K562 (cell line): Measurements from ENCODE around the gene TLE6. TPM values are rescaled to one million over a fixed set of nuclear protein-coding genes. Genes with fewer than 3 reads are reported as not detected.

Experiments
- CBFB ChIP-seq: sonication (generic); formaldehyde crosslinking; IDR thresholded peaks from 2 replicates; pipeline ENCODE4 v1.4.0; 2020; ENCODE audit warnings: mild to moderate bottlenecking, missing genetic modification reagents
- CCNT2 ChIP-seq: IDR thresholded peaks from 2 replicates; pipeline ENCODE4 v1.6.1; 2011; ENCODE audit warnings: borderline replicate concordance, low read depth, mild to moderate bottlenecking, moderate library complexity, mixed read lengths, low read length; ENCODE audit not compliant: insufficient read length; ENCODE audit errors: extremely low read depth
- GATAD2B ChIP-seq: fragments of 450-650 bp; IDR thresholded peaks from 2 replicates; pipeline ENCODE4 v1.6.1; 2017; ENCODE audit warnings: mild to moderate bottlenecking, borderline replicate concordance
- JUN ChIP-seq, 2 experiments: sonication (generic) in 1 of 2; formaldehyde crosslinking in 1 of 2; IDR thresholded peaks; 2 replicates each; pipeline versions ENCODE4 v1.6.1 to v1.8.0; 2012 to 2022; ENCODE audit warnings: borderline replicate concordance in 2 of 2, mild to moderate bottlenecking in 2 of 2, improper control_type of control experiment in 1 of 2, low read depth in 1 of 2, low read length in 1 of 2, missing genetic modification reagents in 1 of 2
- JUND ChIP-seq, 2 experiments: IDR thresholded peaks; 2 replicates in 1 of 2; 3 replicates in 1 of 2; pipeline ENCODE4 v1.6.1; 2011; ENCODE audit warnings: borderline replicate concordance in 2 of 2, low read depth in 2 of 2, low read length in 2 of 2, improper control_type of control experiment in 1 of 2, missing biosample characterization in 1 of 2, missing genetic modification characterization in 1 of 2, missing genetic modification reagents in 1 of 2
- MTA1 ChIP-seq: fragments of 450-650 bp; IDR thresholded peaks from 2 replicates; pipeline ENCODE4 v1.6.1; 2017; ENCODE audit warnings: borderline replicate concordance
- NFXL1 ChIP-seq: fragments of 450-650 bp; formaldehyde crosslinking; IDR thresholded peaks from 2 replicates; pipeline ENCODE4 v1.4.0; 2021; ENCODE audit warnings: mild to moderate bottlenecking
- OTX1 ChIP-seq: fragments of 450-650 bp; formaldehyde crosslinking; IDR thresholded peaks from 2 replicates; pipeline ENCODE4 v1.4.0; 2022; ENCODE audit warnings: mild to moderate bottlenecking
- PTRF ChIP-seq: fragments of 450-650 bp; IDR thresholded peaks from 2 replicates; pipeline ENCODE4 v1.6.1; 2016; ENCODE audit warnings: mild to moderate bottlenecking, missing genetic modification characterization, missing compliant biosample characterization
- RFX5 ChIP-seq: IDR thresholded peaks from 2 replicates; pipeline ENCODE4 v1.6.1; 2011; ENCODE audit warnings: low read depth, mild to moderate bottlenecking, improper control_type of control experiment, low read length
- RFX7 ChIP-seq: fragments of 250-450 bp; sonication (Bioruptor Pico); IDR thresholded peaks from 2 replicates; pipeline ENCODE4 v1.5.1; 2021; ENCODE audit warnings: mild to moderate bottlenecking
- SMAD3 ChIP-seq: fragments of 450-650 bp; formaldehyde crosslinking; conservative IDR thresholded peaks from 2 replicates; pipeline ENCODE4 v1.4.0; 2020; ENCODE audit warnings: mild to moderate bottlenecking
- SMAD4 ChIP-seq: fragments of 250-450 bp; sonication (Bioruptor Pico); conservative IDR thresholded peaks from 2 replicates; pipeline ENCODE4 v1.8.0; 2021; ENCODE audit warnings: inconsistent platforms, mild to moderate bottlenecking, moderate library complexity
- TARDBP ChIP-seq: fragments of 450-650 bp; IDR thresholded peaks from 2 replicates; pipeline ENCODE4 v1.6.1; 2016
- TRIM24 ChIP-seq, 2 experiments: fragments of 450-650 bp; IDR thresholded peaks; 2 replicates each; pipeline ENCODE4 v1.6.1; 2016
- ZBED1 ChIP-seq: IDR thresholded peaks from 2 replicates; pipeline ENCODE4 v1.6.1; 2014
- ZBTB26 ChIP-seq: fragments of 450-650 bp; formaldehyde crosslinking; IDR thresholded peaks from 2 replicates; pipeline ENCODE4 v1.4.0; 2022; ENCODE audit warnings: missing genetic modification characterization
- ZNF217 ChIP-seq: sonication (generic); formaldehyde crosslinking; IDR thresholded peaks from 2 replicates; pipeline ENCODE4 v1.8.0; 2022; ENCODE audit warnings: mild to moderate bottlenecking, missing genetic modification reagents
- ZNF23 ChIP-seq: fragments of 250-450 bp; sonication (Bioruptor Pico); IDR thresholded peaks from 2 replicates; pipeline ENCODE4 v1.4.0; 2020; ENCODE audit warnings: mild to moderate bottlenecking
- ZNF41 ChIP-seq: fragments of 250-450 bp; sonication (Bioruptor Pico); conservative IDR thresholded peaks from 2 replicates; pipeline ENCODE4 v1.4.0; 2020; ENCODE audit warnings: mild to moderate bottlenecking
- ZNF644 ChIP-seq: fragments of 200-800 bp; sonication (Bioruptor generic); IDR thresholded peaks from 2 replicates; pipeline ENCODE4 v1.6.1; 2016; ENCODE audit warnings: low read depth, missing genetic modification characterization, missing compliant biosample characterization
- ZNF785 ChIP-seq: fragments of 250-450 bp; sonication (Bioruptor Pico); IDR thresholded peaks from 2 replicates; pipeline ENCODE4 v1.4.0; 2020; ENCODE audit warnings: mild to moderate bottlenecking
- polyA plus RNA-seq, 8 experiments: library from polyadenylated mRNA; depleted of rRNA in 4 of 8; stranded (reverse) in 5 of 8; unstranded in 3 of 8; fragments of >200 nt; fragmentation: Nextera tagmentation in 2 of 8; fragmentation: Illumina TruSeq in 1 of 8; extraction: Ambion mirVana in 2 of 8; extraction: Trizol in 1 of 8; gene quantifications; 2 replicates each; pipeline versions ENCODE4 v1.2.1 to v1.2.3, GENCODE V29; 2011 to 2014; ENCODE audit warnings: inconsistent platforms in 1 of 8, missing spikeins in 1 of 8
- total RNA-seq, 7 experiments: library from RNA; depleted of rRNA in 6 of 7; stranded (reverse); fragments of >200 nt in 6 of 7; fragmentation: Illumina TruSeq in 2 of 7; extraction: Trizol in 2 of 7; gene quantifications; 2 replicates each; pipeline versions ENCODE4 v1.2.1 to v1.2.3, GENCODE V29; 2011 to 2021; ENCODE audit warnings: low replicate concordance in 1 of 7
- TF ChIP-seq, protein P1 (sequence below): fragments of 250-450 bp; sonication (Bioruptor Pico); IDR thresholded peaks from 2 replicates; pipeline ENCODE4 v1.8.0; 2021; ENCODE audit warnings: moderate library complexity, mild to moderate bottlenecking, inconsistent platforms
- TF ChIP-seq, protein P2 (sequence below): fragments of 450-650 bp; IDR thresholded peaks from 2 replicates; pipeline ENCODE4 v1.6.1; 2016; ENCODE audit warnings: mild to moderate bottlenecking

The TLE6 gene
- total and polyA plus RNA-seq, 9 of the 15 experiments (the other 6 are each of a cell fraction or from before 2014, with no cell fraction given) = 1.1 to 6.1 (median 2.5) TPM

DNA sequence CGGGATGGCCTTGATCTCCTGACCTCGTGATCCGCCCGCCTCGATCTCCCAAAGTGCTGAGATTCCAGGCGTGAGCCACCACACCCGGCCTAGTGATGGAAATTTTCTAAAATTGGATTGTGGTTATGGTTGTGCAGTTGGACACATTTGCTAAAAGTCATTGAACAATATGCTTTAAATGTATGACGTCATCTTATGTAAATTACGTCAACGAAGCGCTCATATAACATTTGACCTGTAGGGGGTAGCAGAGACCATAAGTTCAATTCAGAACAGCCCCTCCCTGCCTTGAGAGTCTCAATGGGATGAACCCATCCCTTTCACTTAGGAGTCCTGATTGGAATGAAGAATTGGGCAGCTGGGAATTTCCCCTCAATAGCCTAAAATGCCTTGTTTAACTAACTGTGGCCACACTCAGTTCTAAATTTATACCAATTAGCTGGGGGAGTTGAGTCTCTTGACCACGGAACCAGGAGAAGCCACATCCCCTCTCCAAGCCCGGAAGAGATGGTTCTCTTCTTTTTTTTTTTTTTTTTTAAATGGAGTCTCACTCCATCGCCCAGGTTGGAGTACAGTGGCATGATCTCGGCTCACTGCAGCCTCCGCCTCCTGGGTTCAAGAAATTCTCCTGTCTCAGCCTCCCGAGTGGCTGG lies 15.2 kb upstream of the TLE6 start (continued):
- TF ChIP-seq, protein P1, sequence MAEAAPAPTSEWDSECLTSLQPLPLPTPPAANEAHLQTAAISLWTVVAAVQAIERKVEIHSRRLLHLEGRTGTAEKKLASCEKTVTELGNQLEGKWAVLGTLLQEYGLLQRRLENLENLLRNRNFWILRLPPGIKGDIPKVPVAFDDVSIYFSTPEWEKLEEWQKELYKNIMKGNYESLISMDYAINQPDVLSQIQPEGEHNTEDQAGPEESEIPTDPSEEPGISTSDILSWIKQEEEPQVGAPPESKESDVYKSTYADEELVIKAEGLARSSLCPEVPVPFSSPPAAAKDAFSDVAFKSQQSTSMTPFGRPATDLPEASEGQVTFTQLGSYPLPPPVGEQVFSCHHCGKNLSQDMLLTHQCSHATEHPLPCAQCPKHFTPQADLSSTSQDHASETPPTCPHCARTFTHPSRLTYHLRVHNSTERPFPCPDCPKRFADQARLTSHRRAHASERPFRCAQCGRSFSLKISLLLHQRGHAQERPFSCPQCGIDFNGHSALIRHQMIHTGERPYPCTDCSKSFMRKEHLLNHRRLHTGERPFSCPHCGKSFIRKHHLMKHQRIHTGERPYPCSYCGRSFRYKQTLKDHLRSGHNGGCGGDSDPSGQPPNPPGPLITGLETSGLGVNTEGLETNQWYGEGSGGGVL (CRISPR knock-in tag) = no peak
- no peak for TF ChIP-seq CCNT2
- TF ChIP-seq OTX1 = no peak
- peak; percentile 100 for TF ChIP-seq JUND (IDR thresholded peaks at IDR 0.05; ENCODE audit: borderline replicate concordance, low read depth, low read length)
- TF ChIP-seq JUND (tag; IDR thresholded peaks at IDR 0.05; ENCODE audit: borderline replicate concordance, low read depth, low read length) = peak; percentile 100
- TF ChIP-seq TRIM24 (IDR thresholded peaks at IDR 0.05) = 0 out of 4 replicates have a peak, but pooled peaks of 1 of the 2 experiments have one; percentile 42
- no peak for TF ChIP-seq ZBED1
- TF ChIP-seq ZNF23 (CRISPR knock-in tag) = no peak
- TF ChIP-seq RFX5 = peak; percentile 59; the same call in 1 of the 2 replicates
- TF ChIP-seq, protein P2, sequence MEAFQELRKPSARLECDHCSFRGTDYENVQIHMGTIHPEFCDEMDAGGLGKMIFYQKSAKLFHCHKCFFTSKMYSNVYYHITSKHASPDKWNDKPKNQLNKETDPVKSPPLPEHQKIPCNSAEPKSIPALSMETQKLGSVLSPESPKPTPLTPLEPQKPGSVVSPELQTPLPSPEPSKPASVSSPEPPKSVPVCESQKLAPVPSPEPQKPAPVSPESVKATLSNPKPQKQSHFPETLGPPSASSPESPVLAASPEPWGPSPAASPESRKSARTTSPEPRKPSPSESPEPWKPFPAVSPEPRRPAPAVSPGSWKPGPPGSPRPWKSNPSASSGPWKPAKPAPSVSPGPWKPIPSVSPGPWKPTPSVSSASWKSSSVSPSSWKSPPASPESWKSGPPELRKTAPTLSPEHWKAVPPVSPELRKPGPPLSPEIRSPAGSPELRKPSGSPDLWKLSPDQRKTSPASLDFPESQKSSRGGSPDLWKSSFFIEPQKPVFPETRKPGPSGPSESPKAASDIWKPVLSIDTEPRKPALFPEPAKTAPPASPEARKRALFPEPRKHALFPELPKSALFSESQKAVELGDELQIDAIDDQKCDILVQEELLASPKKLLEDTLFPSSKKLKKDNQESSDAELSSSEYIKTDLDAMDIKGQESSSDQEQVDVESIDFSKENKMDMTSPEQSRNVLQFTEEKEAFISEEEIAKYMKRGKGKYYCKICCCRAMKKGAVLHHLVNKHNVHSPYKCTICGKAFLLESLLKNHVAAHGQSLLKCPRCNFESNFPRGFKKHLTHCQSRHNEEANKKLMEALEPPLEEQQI = peak; percentile 64; the same call in 1 of the 2 replicates
- TF ChIP-seq TARDBP = peak; percentile 88
- TF ChIP-seq ZNF785 (CRISPR knock-in tag) = no peak
- no peak for TF ChIP-seq ZNF41 (CRISPR knock-in tag)
- peak; percentile 93 for TF ChIP-seq MTA1
- TF ChIP-seq SMAD3 (CRISPR knock-in tag) = peak; percentile 76; the same call in 1 of the 2 replicates
- no peak for TF ChIP-seq GATAD2B
- no peak for TF ChIP-seq ZNF217 (CRISPR knock-in tag)
- TF ChIP-seq RFX7 (CRISPR knock-in tag) = no peak
- TF ChIP-seq NFXL1 (CRISPR knock-in tag) = 0 out of 2 replicates have a peak, but pooled peaks have one; percentile 22
- peak; percentile 55; the same call in 1 of the 2 replicates for TF ChIP-seq SMAD4 (CRISPR knock-in tag)
- TF ChIP-seq PTRF (tag) = no peak
- TF ChIP-seq JUN (IDR thresholded peaks at IDR 0.05; ENCODE audit: borderline replicate concordance, low read depth, low read length) = peak; percentile 100
- peak; percentile 85; the same call in 1 of the 2 replicates for TF ChIP-seq JUN (CRISPR knock-in tag; IDR thresholded peaks at IDR 0.05; ENCODE audit: borderline replicate concordance)
- TF ChIP-seq CBFB (CRISPR knock-in tag) = no peak
- peak; percentile 73; the same call in 1 of the 2 replicates for TF ChIP-seq ZNF644 (tag)
- TF ChIP-seq ZBTB26 (CRISPR knock-in tag) = no peak
